NCI-H1436 treated with DMSO at 0.1 percent for 48 hours (cell line): ENCODE measurements around the gene POLDIP3.

Experiments
- DNase-seq: peaks from one replicate; lab custom pipeline; 2025; lab: John Stamatoyannopoulos, UW

POLDIP3 gene

GRCh38 chr22:42641801-42642413 lies 27.2 kb upstream of the POLDIP3 start:
- no peak for DNase-seq

GRCh38 chr22:42639541-42640241 lies 25.0 kb upstream of the POLDIP3 start:
- DNase-seq: no peak

GRCh38 chr22:42637555-42637954 lies 22.9 kb upstream of the POLDIP3 start:
- DNase-seq: no peak

DNA sequence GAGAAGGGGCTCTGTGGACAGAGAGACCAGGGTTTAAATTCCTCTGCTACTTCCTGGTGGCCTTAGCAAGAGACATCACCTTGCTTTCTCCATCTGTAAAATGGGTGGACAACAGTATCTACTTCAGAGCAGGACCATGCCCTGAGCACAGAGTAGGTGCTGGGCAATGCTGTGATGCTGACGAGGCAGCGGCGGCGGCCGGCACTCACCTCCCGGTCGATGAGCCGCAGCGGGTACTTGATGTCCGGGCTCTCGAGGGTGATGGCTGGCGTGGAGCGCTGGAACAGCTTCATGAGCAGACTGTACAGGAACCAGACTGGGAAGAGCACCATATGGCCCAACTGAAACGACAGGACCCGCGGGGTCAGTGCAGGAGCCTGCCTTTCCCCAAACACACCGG lies 21.8 kb upstream of the POLDIP3 start:
- no peak for DNase-seq

DNA sequence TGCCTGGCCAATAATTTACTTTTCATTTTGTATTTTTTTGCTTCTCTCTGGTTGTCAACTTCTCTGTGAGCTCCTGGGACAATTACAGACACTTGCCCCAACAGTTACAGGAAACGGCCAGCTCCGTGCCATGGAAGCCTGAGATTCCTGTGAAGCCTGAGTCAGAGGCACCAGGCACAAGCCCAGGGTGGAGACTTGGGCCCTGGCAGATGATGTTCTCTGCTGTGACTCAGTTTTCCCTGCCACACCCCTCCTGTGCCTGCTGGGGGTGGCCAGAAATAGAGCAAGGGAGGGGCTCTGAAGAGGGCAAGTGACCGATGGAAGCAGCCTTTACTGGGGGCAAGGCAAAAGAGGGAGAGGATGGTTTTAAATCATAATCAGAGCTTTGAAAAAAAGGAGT lies 20.8 kb upstream of the POLDIP3 start:
- no peak for DNase-seq

GRCh38 chr22:42633013-42633412 lies 18.3 kb upstream of the POLDIP3 start:
- DNase-seq: no peak

DNA sequence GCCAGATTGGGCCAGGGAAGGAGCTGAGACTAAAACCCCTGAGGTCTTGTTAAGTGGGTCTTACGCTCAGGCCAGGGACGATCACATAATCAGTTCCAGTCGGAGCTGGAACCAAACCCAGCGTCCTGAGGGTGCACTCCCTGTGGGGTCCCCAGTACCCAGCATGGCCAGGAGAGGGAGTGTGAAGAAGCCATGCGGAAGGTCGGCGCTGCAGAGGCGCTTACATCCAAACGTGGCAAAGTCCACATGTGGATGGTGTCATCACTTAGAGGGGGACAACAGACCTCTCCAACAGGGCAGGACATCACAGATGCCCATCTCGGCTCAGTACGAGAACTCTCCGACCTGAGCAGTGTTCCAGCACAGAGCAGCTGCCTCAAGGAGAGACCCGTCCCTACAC lies 17.4 kb upstream of the POLDIP3 start:
- DNase-seq: no peak

DNA sequence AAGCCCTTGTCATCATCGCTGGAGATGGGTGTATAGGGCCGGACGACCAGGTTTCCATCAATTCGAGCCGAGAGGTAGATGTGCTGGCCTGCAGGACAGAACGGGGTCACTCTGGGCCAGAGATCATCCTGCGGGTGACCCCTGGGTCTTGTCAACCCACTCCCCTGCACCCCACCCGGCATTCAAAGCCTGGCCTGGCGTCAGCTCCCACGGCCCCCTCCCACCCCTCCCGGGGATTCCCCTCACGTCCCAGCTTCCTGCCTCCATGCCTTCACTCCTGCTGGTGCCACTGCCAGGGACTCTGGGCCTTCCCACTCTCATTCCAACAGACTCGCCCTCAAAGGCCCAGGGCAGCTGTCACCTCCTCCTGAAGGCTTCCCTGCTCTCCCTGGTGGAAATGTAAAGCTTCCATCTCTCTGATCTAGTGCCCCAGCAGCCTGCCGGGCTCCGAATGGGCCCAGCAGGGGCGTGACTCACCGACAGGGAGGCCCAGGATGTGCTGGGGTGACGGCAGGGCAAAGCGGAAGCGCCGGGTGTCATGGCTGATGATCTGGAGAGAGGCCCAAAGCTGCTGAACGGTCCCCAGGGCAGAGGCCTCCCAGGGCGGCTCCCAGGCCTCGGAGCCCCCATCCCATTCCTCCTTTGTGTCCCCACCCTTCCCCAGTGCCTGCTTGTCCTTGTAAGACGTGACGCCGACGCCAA lies 16.4 kb upstream of the POLDIP3 start:
- DNase-seq: no peak

- DNase-seq: no peak
These were observed 15.5 kb upstream of the POLDIP3 start for GRCh38 chr22:42630211-42630610.

DNA sequence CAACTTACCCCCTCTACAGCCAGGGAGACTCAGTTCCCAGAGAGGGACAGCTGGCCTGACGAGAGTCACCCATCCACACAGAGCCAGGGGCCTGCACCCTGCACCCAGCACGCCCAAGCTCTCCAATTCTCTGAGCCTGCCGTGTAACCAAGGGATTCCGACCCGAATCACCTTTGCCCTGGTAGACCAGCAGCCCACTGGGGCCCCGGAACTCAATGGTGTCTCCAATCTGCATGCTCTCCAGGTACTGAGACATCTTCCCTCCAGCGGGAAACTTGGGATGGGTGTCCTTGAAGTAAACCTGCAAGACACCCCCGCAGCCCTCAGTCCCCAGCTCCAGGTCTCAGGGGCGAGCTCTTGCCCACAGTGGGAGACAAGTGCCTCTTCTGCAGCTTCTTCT lies 13.3 kb upstream of the POLDIP3 start:
- DNase-seq: no peak

GRCh38 chr22:42626951-42627625 lies 12.4 kb upstream of the POLDIP3 start:
- DNase-seq: no peak

DNA sequence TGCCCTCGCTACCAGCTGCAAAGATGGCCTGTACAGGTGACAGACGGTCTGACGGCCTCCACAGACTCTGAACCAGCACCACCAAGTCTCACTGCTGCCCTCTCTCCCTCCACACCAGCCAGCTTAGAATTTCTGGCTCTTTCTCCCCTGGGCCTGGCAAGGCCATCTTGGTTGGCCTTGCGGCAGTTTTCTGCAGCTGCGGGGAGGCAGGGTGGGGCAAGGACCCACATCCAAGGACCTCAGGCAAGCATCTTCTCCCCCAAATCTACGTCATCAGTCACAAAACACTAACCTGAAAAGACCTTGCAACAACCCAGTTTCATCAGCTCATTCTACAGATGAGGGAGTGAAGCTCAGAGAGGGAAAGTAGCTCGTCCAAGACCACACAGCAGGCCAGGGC lies 11.7 kb upstream of the POLDIP3 start:
- DNase-seq: no peak

- DNase-seq: no peak
These were observed 10.7 kb upstream of the POLDIP3 start for GRCh38 chr22:42625416-42625815.

GRCh38 chr22:42624551-42625106 lies 9.9 kb upstream of the POLDIP3 start:
- DNase-seq: no peak

DNA sequence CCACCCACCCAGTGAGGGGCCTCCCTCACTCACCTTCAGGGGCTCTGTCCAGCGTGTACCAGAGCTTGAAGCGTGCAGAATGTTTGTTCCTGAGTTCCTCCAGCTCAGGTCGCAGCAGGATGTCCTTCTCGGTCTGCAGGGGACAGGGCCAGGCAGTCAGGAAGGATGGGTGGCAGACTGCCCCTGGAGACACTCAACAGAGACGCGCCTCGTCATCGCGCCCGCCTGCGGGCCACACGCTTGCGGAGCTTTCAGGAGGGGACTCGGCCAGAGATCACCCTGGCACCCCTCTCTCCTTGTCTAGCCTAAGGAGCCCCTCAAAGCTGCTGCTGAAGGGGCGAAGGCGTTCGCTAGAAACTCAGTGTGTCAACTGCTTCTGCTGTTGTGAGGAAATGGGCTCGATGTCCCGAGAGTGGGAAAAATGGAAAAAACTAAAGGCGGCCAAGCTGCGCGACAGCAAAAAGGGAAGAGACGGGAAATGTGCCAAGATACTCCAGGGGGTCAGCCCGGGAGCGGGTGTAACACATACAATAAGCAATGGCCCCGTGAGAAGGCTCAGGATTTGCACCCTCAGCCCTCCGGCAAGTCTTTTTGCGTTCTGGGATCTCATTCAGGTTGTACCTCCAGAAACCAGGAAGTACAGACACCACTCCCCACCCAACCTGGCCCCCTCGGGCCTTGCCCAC lies 9.2 kb upstream of the POLDIP3 start:
- no peak for DNase-seq

- DNase-seq: no peak
These were observed 8.6 kb upstream of the POLDIP3 start for GRCh38 chr22:42623301-42623751.

DNA sequence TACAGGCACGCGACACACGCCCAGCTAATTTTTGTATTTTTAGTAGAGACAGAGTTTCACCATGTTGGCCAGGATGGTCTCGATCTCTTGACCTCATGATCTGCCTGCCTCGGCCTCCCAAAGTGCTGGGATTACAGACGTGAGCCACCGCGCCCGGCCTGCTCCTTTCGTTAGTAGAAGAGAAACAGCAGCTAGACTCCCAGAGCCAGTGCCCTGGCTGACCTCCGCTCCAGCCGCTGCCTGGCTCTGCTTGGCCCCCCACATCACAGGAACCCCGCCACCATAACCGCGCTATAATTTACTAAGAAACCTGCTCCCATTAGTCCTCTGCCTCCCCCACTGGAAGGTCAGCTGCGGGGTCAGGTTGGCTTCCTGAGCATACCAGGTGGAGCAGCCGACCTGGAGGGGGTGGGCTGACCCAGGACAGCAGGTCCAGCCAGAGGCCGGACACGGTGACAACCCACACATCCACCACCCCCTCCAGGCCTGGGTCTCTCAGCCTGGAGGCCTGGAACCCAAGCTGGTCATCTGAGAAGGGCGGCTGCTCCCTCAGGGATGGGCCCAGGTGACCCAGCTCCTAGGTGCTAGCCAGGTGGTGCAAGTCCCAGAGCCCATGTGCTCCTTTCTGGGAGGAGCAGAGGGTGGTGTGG lies 7.5 kb upstream of the POLDIP3 start:
- no peak for DNase-seq

DNA sequence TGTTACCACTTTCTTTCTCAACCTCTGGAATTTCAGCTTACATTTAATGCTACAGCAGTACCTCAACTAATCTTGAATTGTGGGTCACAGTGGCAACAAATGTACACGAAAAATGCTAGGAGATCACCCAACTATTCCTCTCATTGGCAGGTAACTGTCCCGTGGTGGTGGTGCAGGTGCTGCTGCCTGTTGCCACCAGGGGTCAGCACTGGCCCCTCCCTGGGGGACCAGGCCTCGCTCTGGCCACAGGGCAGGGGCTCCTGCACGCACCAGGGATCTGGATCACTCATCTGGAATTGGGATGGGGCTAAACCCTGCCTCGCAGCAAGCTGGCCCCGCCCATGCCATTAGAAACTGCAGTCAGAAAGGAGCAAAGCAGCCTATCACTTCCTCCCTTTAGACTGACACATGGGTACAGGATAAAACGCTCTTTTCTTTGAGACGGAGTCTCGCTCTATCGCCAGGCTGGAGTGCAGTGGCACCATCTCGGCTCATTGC lies 6.9 kb upstream of the POLDIP3 start:
- no peak for DNase-seq

DNA sequence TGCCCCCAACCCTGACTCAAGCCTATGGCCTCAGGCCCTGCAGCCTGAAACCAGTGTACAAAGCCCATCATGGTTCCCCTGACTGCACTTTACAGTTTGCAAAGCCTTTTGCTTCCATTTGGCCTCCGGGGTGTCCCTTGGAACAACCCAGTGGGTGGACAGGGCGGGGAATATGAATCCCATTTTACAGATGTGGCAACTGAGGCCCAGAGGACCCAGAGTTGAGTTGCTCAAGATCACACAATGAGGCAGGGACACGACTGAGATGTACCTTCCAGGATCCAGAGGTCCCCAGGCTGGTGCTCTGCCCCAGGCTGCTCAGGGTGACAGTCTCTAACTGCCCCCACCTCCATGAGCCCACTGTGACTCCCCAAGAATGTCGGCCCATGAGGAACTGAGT lies 5.4 kb upstream of the POLDIP3 start:
- no peak for DNase-seq

DNA sequence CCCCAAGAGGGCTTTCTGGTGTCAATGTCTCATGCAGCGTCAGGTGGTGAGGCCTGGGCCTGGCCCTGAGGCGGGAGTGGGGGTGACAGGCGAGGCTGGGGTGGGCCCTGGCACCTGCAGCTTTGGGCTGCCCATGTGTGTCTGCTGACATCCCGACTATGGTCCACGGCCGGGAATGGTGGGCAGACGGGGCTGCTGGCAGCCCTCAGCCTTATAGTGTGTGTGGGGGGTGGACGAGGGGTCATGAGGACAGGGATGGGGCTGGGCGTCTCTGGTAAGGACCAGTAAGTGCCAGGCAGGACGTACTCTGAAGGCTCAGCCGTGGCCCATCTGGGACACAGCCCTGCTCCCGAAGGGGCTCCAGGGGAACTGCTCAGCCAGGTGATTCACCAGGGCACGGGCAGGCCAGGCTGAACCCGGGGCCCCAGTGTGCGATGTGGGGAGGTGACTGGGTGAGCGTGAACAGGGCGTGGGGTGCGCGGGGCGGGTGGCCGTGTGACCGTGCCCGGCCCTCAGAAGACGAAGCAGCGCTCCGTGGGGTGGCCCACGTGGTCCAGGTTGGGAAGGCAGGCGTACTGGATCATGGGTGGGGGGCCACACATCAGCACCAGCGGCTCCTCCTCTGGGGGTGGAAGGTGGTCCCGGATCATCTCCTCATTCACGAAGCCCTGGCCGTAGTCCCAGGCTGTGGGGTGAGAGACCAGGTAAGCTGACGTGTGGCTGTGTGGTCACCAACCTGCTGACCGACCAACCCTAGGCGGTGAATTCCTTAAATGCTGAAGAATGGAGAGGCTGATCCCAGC lies 4.8 kb upstream of the POLDIP3 start:
- no peak for DNase-seq
